Endometrial microvascular endothelial cells (primary cell): ENCODE measurements around the gene HNRNPA2B1. TPM values are rescaled to one million over a fixed set of nuclear protein-coding genes. Genes with fewer than 3 reads are reported as not detected.
"Not testable (repeated sequence)": the region's sequence is repeated elsewhere in the genome, so short reads cannot be mapped to it uniquely, and the experiment has no call there.

ENCODE experiments used
- in situ Hi-C: cut with HindIII; loops from 2 replicates; pipeline ENCODE4 v1.10.0; 2017; ENCODE audit warnings: low sequenced_read_pairs, low pct_unique_long_range_greater_than_20kb; ENCODE audit errors: inconsistent ontology term
- total RNA-seq: library from RNA; depleted of rRNA; stranded (reverse); fragments of >200 nt; gene quantifications from one replicate; pipeline ENCODE4 v1.2.3, GENCODE V29; 2015; ENCODE audit errors: inconsistent ontology term

The HNRNPA2B1 gene
- total RNA-seq, 1 donor from 2014 or later = 241 TPM

- in situ Hi-C loops = loop anchor here (10.0 kb wide), 1 partner anchor 59 kb away; no protein-coding TSS in a partner anchor
These were observed 46.4 kb downstream of the HNRNPA2B1 start for GRCh38 chr7:26153823-26154783.

- in situ Hi-C loops = loop anchor here (10.0 kb wide), 1 partner anchor 59 kb away; no protein-coding TSS in a partner anchor
These were observed 47.2 kb downstream of the HNRNPA2B1 start for GRCh38 chr7:26153241-26153822.

GRCh38 chr7:26152782-26153240 lies 47.7 kb downstream of the HNRNPA2B1 start:
- in situ Hi-C loops = loop anchor here (10.0 kb wide), 1 partner anchor 58 kb away; no protein-coding TSS in a partner anchor

- in situ Hi-C loops = loop anchor here (10.0 kb wide), 1 partner anchor 57 kb away; no protein-coding TSS in a partner anchor
These were observed 48.4 kb downstream of the HNRNPA2B1 start, which contains the start of gene NFE2L3 for GRCh38 chr7:26151953-26152781. Gene NFE2L3, plus strand, starts transcription at chr7:26152198. Its CDS starts 301 bp downstream, at chr7:26152499.

- in situ Hi-C loops = loop anchor here (10.0 kb wide), 1 partner anchor 57 kb away; no protein-coding TSS in a partner anchor
These were observed 48.9 kb downstream of the HNRNPA2B1 start for GRCh38 chr7:26151650-26151952.

- in situ Hi-C loops = loop anchor here (10.0 kb wide), 1 partner anchor 56 kb away; no protein-coding TSS in a partner anchor
These were observed 49.5 kb downstream of the HNRNPA2B1 start for GRCh38 chr7:26151096-26151495.

GRCh38 chr7:26149391-26149977 lies 51.1 kb downstream of the HNRNPA2B1 start:
- in situ Hi-C loops = no loop called here

GRCh38 chr7:26148307-26148700 lies 52.2 kb downstream of the HNRNPA2B1 start:
- in situ Hi-C loops = not testable (repeated sequence)

GRCh38 chr7:26147646-26148306 lies 52.8 kb downstream of the HNRNPA2B1 start:
- in situ Hi-C loops = not testable (repeated sequence)

GRCh38 chr7:26147030-26147429 lies 53.5 kb downstream of the HNRNPA2B1 start:
- in situ Hi-C loops = no loop called here

- in situ Hi-C loops = no loop called here
These were observed 55.3 kb downstream of the HNRNPA2B1 start for GRCh38 chr7:26145238-26145637.

- in situ Hi-C loops = no loop called here
These were observed 56.1 kb downstream of the HNRNPA2B1 start for GRCh38 chr7:26144184-26145080.

- in situ Hi-C loops = no loop called here
These were observed 57.1 kb downstream of the HNRNPA2B1 start for GRCh38 chr7:26143298-26144048.

GRCh38 chr7:26141077-26141476 lies 59.5 kb downstream of the HNRNPA2B1 start:
- in situ Hi-C loops = no loop called here

- in situ Hi-C loops = no loop called here
These were observed 60.2 kb downstream of the HNRNPA2B1 start for GRCh38 chr7:26140380-26140779.
